GM12864 (cell line): Measurements from ENCODE around the gene WNT9A.
"Not testable (repeated sequence)": the region's sequence is repeated elsewhere in the genome, so short reads cannot be mapped to it uniquely, and the experiment has no call there.

ENCODE experiments used
- DNase-seq: peaks from one replicate; pipeline ENCODE4 v3.0.0-alpha.2; 2011; ENCODE audit warnings: low read depth
- H3K4me3 ChIP-seq: 2 replicates; pipeline ENCODE4 v1.5.1; 2011; ENCODE audit warnings: mild to moderate bottlenecking, low read depth, low read length, control low read depth
- TF ChIP-seq, protein P1 (sequence below): IDR thresholded peaks from 2 replicates; pipeline ENCODE4 v1.5.1; 2011; ENCODE audit warnings: low read depth, mild to moderate bottlenecking, moderate library complexity, low read length, control low read depth, inconsistent platforms; ENCODE audit errors: missing control alignments

WNT9A gene

GRCh38 chr1:227913764-227914721 lies 33.7 kb downstream of the WNT9A start:
- TF ChIP-seq, protein P1, sequence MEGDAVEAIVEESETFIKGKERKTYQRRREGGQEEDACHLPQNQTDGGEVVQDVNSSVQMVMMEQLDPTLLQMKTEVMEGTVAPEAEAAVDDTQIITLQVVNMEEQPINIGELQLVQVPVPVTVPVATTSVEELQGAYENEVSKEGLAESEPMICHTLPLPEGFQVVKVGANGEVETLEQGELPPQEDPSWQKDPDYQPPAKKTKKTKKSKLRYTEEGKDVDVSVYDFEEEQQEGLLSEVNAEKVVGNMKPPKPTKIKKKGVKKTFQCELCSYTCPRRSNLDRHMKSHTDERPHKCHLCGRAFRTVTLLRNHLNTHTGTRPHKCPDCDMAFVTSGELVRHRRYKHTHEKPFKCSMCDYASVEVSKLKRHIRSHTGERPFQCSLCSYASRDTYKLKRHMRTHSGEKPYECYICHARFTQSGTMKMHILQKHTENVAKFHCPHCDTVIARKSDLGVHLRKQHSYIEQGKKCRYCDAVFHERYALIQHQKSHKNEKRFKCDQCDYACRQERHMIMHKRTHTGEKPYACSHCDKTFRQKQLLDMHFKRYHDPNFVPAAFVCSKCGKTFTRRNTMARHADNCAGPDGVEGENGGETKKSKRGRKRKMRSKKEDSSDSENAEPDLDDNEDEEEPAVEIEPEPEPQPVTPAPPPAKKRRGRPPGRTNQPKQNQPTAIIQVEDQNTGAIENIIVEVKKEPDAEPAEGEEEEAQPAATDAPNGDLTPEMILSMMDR, result no peak
- DNase-seq, result no peak
- no peak overlapping the region for H3K4me3 ChIP-seq

GRCh38 chr1:227913396-227913763 lies 34.4 kb downstream of the WNT9A start:
- H3K4me3 ChIP-seq, result no peak overlapping the region
- TF ChIP-seq, protein P1, result no peak
- DNase-seq, result no peak

GRCh38 chr1:227912866-227913265 lies 34.9 kb downstream of the WNT9A start:
- TF ChIP-seq, protein P1, result no peak
- DNase-seq, result no peak
- H3K4me3 ChIP-seq, result no peak overlapping the region

DNA sequence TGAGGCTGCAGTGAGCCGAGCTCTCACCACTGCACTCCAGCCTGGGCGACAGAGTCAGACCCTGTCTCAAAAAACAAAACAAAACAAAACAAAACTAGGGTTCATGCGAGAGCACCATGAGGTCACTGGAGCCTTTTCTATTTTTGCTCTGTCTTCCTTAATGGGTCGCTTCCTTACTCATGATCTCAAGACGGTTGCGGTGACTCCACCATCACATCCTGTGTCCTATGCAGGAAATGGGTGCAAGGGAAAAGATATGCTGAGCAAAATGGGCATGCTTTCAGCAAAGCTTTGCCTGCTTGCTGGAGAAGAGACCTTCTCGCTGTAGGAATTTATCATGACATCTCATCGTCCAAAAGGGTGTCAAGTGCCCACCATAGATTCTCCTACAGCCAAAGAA lies 36.4 kb downstream of the WNT9A start:
- H3K4me3 ChIP-seq, result no peak overlapping the region
- TF ChIP-seq, protein P1, result no peak
- DNase-seq, result no peak

GRCh38 chr1:227910511-227911153 lies 37.1 kb downstream of the WNT9A start:
- no peak overlapping the region for H3K4me3 ChIP-seq
- TF ChIP-seq, protein P1, result no peak
- no peak for DNase-seq

GRCh38 chr1:227909923-227910328 lies 37.8 kb downstream of the WNT9A start:
- not testable (repeated sequence) for DNase-seq, H3K4me3 ChIP-seq

- TF ChIP-seq, protein P1, result no peak
- no peak overlapping the region for H3K4me3 ChIP-seq
- no peak for DNase-seq
Observed at GRCh38 chr1:227909188-227909587, 38.5 kb downstream of the WNT9A start.
